Skeletal muscle tissue (tissue), 4 donors: ENCODE data around the gene GPX4. TPM values are rescaled to one million over a fixed set of nuclear protein-coding genes. Genes with fewer than 3 reads are reported as not detected.

ENCODE experiments used
- H3K27ac ChIP-seq: one replicate; pipeline ENCODE4 v1.7.0; 2013; ENCODE audit warnings: mild to moderate bottlenecking, low read depth, low read length, inconsistent platforms
- H3K27me3 ChIP-seq, 3 donors: one replicate each; pipeline ENCODE4 v1.7.0; 2013; ENCODE audit warnings: low read length in 3 of 3; ENCODE audit not compliant: control insufficient read depth in 3 of 3, insufficient read depth in 3 of 3
- H3K36me3 ChIP-seq, 3 donors: one replicate each; pipeline ENCODE4 v1.7.0; 2013; ENCODE audit warnings: low read length in 3 of 3; ENCODE audit not compliant: control insufficient read depth in 3 of 3, insufficient read depth in 3 of 3
- H3K4me1 ChIP-seq, 3 donors: one replicate each; pipeline ENCODE4 v1.7.0; 2013; ENCODE audit warnings: low read length in 3 of 3, mild to moderate bottlenecking in 3 of 3; ENCODE audit not compliant: control insufficient read depth in 3 of 3, insufficient read depth in 3 of 3
- H3K4me3 ChIP-seq, 3 donors: one replicate each; pipeline ENCODE4 v1.7.0; 2013; ENCODE audit warnings: low read length in 3 of 3
- H3K9ac ChIP-seq, 3 donors: one replicate each; pipeline ENCODE4 v1.7.0; 2013; ENCODE audit warnings: low read length in 3 of 3, mild to moderate bottlenecking in 3 of 3, moderate library complexity in 2 of 3, low read depth in 1 of 3
- H3K9me3 ChIP-seq, 3 donors: one replicate each; pipeline ENCODE4 v1.7.0; 2013; ENCODE audit warnings: low read length in 3 of 3; ENCODE audit not compliant: control insufficient read depth in 3 of 3
- total RNA-seq: library from RNA; depleted of rRNA; stranded (reverse); fragments of >200 nt; gene quantifications from one replicate; pipeline ENCODE4 v1.2.3, GENCODE V29; 2014
- donor health status: Osteomylitis.

Gene GPX4
- total RNA-seq, 1 donor from 2014 or later = 139 TPM

GRCh38 chr19:1149259-1150045 lies 45.7 kb downstream of the GPX4 start:
- Histone ChIP-seq H3K4me1 (peaks cover 14 to 24% (median 24%) of the 10 kb centered on the region in 3 donors), H3K27me3 (no peaks in the 10 kb centered on the region), H3K9ac (no peak overlapping the region), H3K9me3 (no peaks in the 10 kb centered on the region), H3K4me3 (no peak overlapping the region), H3K27ac (no peak overlapping the region), H3K36me3 (peaks cover 0 to 10% (median 5%) of the 10 kb centered on the region in 3 donors)

DNA sequence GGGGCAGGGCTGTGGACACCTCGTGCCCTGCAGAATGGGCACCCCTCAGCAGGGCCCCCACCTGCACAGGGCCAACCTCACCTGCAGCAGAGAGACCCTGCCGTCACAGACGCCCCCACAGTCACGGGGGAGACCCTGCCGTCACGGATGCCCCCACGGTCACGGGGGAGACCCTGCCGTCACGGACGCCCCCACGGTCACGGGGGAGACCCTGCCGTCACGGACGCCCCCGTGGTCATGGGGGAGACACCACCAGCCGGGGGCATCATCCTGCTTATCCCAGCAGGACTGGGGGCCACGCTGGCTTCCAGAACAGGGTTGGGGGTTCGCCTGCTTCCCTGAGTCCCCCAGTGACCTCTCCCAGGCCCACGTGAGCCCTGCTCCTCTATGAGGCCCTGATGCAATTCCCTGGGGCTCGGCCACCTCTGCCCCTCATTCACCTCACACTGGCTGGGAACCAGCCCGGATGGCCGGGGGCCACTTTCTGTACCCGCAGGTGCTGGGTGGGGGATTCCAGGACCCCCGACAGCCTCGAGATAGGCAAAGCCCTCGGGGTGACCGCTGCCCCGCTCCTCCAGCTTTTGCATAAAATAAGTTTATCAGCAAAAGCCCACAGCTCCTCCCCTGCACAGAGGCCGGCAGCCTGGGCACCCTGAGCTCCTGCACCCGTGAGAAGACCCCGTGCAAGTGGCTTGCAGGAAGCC lies 46.7 kb downstream of the GPX4 start:
- no peak overlapping the region for H3K9ac ChIP-seq
- H3K9me3 ChIP-seq = no peaks in the 10 kb centered on the region
- H3K27me3 ChIP-seq = no peaks in the 10 kb centered on the region
- no peak overlapping the region for H3K27ac ChIP-seq
- no peak overlapping the region for H3K4me3 ChIP-seq
- H3K4me1 ChIP-seq = peaks cover 24 to 35% (median 35%) of the 10 kb centered on the region in 3 donors
- H3K36me3 ChIP-seq = peaks cover 0 to 10% (median 5%) of the 10 kb centered on the region in 3 donors

DNA sequence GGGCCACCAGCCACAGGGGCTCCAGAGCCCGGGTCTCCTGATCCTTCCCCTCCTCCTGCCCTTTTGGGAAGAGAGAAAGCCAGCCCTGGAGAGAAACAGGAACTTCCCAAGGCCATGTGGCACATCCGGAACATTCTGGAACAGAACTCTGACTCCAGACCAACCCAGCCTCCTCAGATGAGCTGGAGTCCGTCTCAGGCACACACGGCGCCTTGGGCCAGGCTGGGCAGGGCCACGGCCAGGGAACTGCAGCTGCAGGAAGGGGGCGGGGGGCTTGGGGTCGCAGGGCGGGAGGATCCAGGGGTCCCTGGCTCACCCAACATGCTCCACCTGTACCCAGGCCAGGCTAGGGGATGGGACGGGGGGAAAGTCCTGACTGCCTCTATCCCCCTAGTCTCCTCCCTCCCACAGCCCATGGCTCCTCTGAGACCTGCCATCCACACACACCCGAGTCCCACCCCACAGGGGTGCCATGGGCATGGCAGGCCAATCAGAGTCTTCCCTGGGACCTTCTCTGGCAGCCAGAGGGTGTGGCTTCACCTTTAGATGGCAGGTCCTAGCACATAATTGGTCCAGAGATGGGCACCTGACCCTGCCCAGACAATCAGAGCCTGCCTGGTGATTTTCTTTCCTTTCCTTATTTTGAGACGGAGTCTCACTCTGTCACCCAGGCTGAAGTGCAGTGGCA lies 47.4 kb downstream of the GPX4 start:
- no peaks in the 10 kb centered on the region for H3K9me3 ChIP-seq
- H3K27ac ChIP-seq = peak overlapping the region; percentile 93
- H3K4me3 ChIP-seq = peak overlapping the region in 1 of 3 donors; percentile 70
- H3K9ac ChIP-seq = peak overlapping the region in 2 of 3 donors; percentile 77 to 85
- H3K36me3 ChIP-seq = peaks cover 0 to 8% (median 5%) of the 10 kb centered on the region in 3 donors
- H3K4me1 ChIP-seq = peaks cover 31 to 42% (median 42%) of the 10 kb centered on the region in 3 donors
- no peaks in the 10 kb centered on the region for H3K27me3 ChIP-seq

- peak overlapping the region; percentile 93 for H3K27ac ChIP-seq
- H3K9ac ChIP-seq = peak overlapping the region; percentile 68 to 85 (median 77)
- peaks cover 31 to 48% (median 42%) of the 10 kb centered on the region in 3 donors for H3K4me1 ChIP-seq
- no peaks in the 10 kb centered on the region for H3K9me3 ChIP-seq
- peak overlapping the region; percentile 62 to 73 (median 70) for H3K4me3 ChIP-seq
- no peaks in the 10 kb centered on the region for H3K27me3 ChIP-seq
- H3K36me3 ChIP-seq = peaks cover 0 to 4% (median 3%) of the 10 kb centered on the region in 3 donors
These were observed 48.3 kb downstream of the GPX4 start for GRCh38 chr19:1151917-1152587.

GRCh38 chr19:1153891-1154730 lies 50.3 kb downstream of the GPX4 start:
- H3K4me1 ChIP-seq = peaks cover 31 to 48% (median 42%) of the 10 kb centered on the region in 3 donors

DNA sequence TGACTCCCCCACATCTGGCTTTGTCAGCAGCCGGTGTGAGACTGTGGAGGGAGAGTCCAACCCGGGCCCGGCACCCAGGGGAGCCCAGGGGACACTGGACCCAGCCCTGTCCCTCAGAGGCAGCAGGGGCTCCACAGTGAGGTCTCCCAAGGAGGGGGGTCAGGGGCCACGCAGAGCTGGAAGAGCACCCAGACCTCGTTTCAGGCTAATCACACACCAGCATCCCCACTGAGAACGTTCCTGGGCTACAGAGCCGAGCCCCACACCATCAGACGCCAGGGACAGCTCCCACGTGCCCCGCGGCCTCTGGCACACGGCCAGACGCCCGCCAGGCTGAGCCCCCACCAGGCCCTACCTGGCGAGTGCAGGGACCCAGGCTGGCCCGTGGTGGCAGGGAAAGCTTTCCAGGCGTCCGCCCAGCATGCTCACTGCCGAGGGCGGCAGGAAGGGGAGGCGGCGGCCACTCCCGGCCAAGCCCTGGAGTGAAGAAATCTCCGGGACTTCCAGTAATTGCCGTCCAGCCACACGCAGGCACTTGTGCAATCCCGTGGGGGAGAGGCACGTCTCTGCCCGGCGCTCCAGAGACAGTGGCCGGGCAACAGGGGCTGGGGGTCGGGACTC lies 51.0 kb downstream of the GPX4 start:
- H3K27ac ChIP-seq = peak overlapping the region; percentile 97
- H3K27me3 ChIP-seq = no peaks in the 10 kb centered on the region
- H3K4me3 ChIP-seq = peak overlapping the region; percentile 41 to 62 (median 58)
- no peaks in the 10 kb centered on the region for H3K9me3 ChIP-seq
- H3K9ac ChIP-seq = peak overlapping the region; percentile 74 to 78 (median 77)
- peaks cover 0 to 3% (median 0%) of the 10 kb centered on the region in 3 donors for H3K36me3 ChIP-seq
- H3K4me1 ChIP-seq = peaks cover 31 to 48% (median 42%) of the 10 kb centered on the region in 3 donors

More at GRCh38 chr19:1153891-1154730, 50.3 kb downstream of the GPX4 start:
- no peaks in the 10 kb centered on the region for H3K9me3 ChIP-seq
- H3K36me3 ChIP-seq = peaks cover 0 to 4% (median 3%) of the 10 kb centered on the region in 3 donors
- H3K27ac ChIP-seq = peak overlapping the region; percentile 97
- peak overlapping the region in 2 of 3 donors; percentile 58 to 62 for H3K4me3 ChIP-seq
- H3K27me3 ChIP-seq = no peaks in the 10 kb centered on the region
- H3K9ac ChIP-seq = peak overlapping the region; percentile 74 to 78 (median 77)

GRCh38 chr19:1155352-1156304 lies 51.8 kb downstream of the GPX4 start:
- no peaks in the 10 kb centered on the region for H3K27me3 ChIP-seq
- H3K9me3 ChIP-seq = no peaks in the 10 kb centered on the region
- peak overlapping the region; percentile 41 to 52 (median 45) for H3K4me3 ChIP-seq
- peaks cover 0 to 3% (median 0%) of the 10 kb centered on the region in 3 donors for H3K36me3 ChIP-seq
- peak overlapping the region; percentile 97 for H3K27ac ChIP-seq
- peaks cover 31 to 45% (median 39%) of the 10 kb centered on the region in 3 donors for H3K4me1 ChIP-seq
- H3K9ac ChIP-seq = peak overlapping the region; percentile 74 to 78 (median 77)
